ENCODE data around the gene MUC5B. TPM values are rescaled to one million over a fixed set of nuclear protein-coding genes. Genes with fewer than 3 reads are reported as not detected.

MUC5B gene
- total RNA-seq, 1 experiment from 2014 or later: 24.3 TPM

- no peak for DNase-seq
- Histone ChIP-seq H3K79me2 (ENCODE audit: low read length) (peaks cover 47% of the 10 kb centered on the region), H3K9ac (ENCODE audit: low read length) (peak overlapping the region; percentile 95), H3K36me3 (ENCODE audit: low read depth, low read length) (no peaks in the 10 kb centered on the region), H4K20me1 (ENCODE audit: low read length) (no peaks in the 10 kb centered on the region), H3K9me3 (ENCODE audit: low read length) (no peaks in the 10 kb centered on the region), H3K4me1 (ENCODE audit: insufficient read depth, low read length) (peaks cover 22% of the 10 kb centered on the region), H3K27ac (ENCODE audit: low read length) (peak overlapping the region; percentile 51; the same call in 1 of the 2 replicates), H3K4me3 (ENCODE audit: low read length) (peak overlapping the region; percentile 88), H3F3A (ENCODE audit: low read length, unreplicated experiment) (no peaks in the 10 kb centered on the region), H3K27me3 (ENCODE audit: low read length) (no peaks in the 10 kb centered on the region), H3K9me2 (replicated peaks; ENCODE audit: low read length) (no peaks in the 10 kb centered on the region), H3K4me2 (ENCODE audit: low read length) (peak overlapping the region; percentile 89), H2AFZ (ENCODE audit: low read length) (peak overlapping the region; percentile 94)
- no TSS peak for BruUV-seq (replicated peaks)
- TF ChIP-seq EZH2phosphoT487 (IDR thresholded peaks at IDR 0.05; ENCODE audit: borderline replicate concordance, low read length): no peak
- no peak for TF ChIP-seq EZH2 (IDR thresholded peaks at IDR 0.05; ENCODE audit: low read length, unreplicated experiment)
- no peak for TF ChIP-seq CTCF (conservative IDR thresholded peaks at IDR 0.05; ENCODE audit: low read depth, low read length)
- no peak for ATAC-seq
- intact Hi-C loops (cut with micrococcal nuclease): no loop called here
- CTCF ChIA-PET: no interaction called here
- POLR2A ChIA-PET (ENCODE audit: unreplicated experiment): no interaction called here
Observed at GRCh38 chr11:1310318-1310687, 87.4 kb downstream of the MUC5B start.

- Histone ChIP-seq H3K4me2 (ENCODE audit: low read length) (peak overlapping the region; percentile 89), H3K9ac (ENCODE audit: low read length) (peak overlapping the region; percentile 95), H3F3A (ENCODE audit: low read length, unreplicated experiment) (no peaks in the 10 kb centered on the region), H3K27me3 (ENCODE audit: low read length) (no peaks in the 10 kb centered on the region), H3K9me3 (ENCODE audit: low read length) (no peaks in the 10 kb centered on the region), H3K4me3 (ENCODE audit: low read length) (peak overlapping the region; percentile 88), H4K20me1 (ENCODE audit: low read length) (no peaks in the 10 kb centered on the region), H3K27ac (ENCODE audit: low read length) (no peak overlapping the region), H2AFZ (ENCODE audit: low read length) (peak overlapping the region; percentile 94; the same call in 1 of the 2 replicates), H3K79me2 (ENCODE audit: low read length) (peaks cover 41% of the 10 kb centered on the region), H3K4me1 (ENCODE audit: insufficient read depth, low read length) (peaks cover 22% of the 10 kb centered on the region), H3K9me2 (replicated peaks; ENCODE audit: low read length) (no peaks in the 10 kb centered on the region), H3K36me3 (ENCODE audit: low read depth, low read length) (no peaks in the 10 kb centered on the region)
- no TSS peak for BruUV-seq (replicated peaks)
- TF ChIP-seq CTCF (conservative IDR thresholded peaks at IDR 0.05; ENCODE audit: low read depth, low read length) (no peak), EZH2phosphoT487 (IDR thresholded peaks at IDR 0.05; ENCODE audit: borderline replicate concordance, low read length) (no peak), EZH2 (IDR thresholded peaks at IDR 0.05; ENCODE audit: low read length, unreplicated experiment) (no peak)
- DNase-seq (no peak), ATAC-seq (no peak)
- POLR2A ChIA-PET (ENCODE audit: unreplicated experiment): no interaction called here
- intact Hi-C loops (cut with micrococcal nuclease): no loop called here
- CTCF ChIA-PET: no interaction called here
Observed at GRCh38 chr11:1310772-1311468, 88.1 kb downstream of the MUC5B start.

Small RNA genes lying within 50 kb of the gene (microRNA-seq; reads per million reads assigned to microRNA genes)
- 10.0 reads per million, percentile 37 among the genes with 10 or more reads in this experiment for gene MIR6744 (ENCODE audit: unreplicated experiment)

Other genes starting within 250 kb of the MUC5B start
- 0.18 and 0.23 TPM in 2 replicates for gene MUC6, start 186.3 kb upstream of the MUC5B start, total RNA-seq (2014; rRNA removed)
- 0.26 and 0.40 TPM in 2 replicates for gene MUC2, start 148.2 kb upstream of the MUC5B start, total RNA-seq (2014; rRNA removed)
- gene MUC5AC, start 65.1 kb upstream of the MUC5B start, total RNA-seq (2014; rRNA removed): 0.11 and 0.35 TPM in 2 replicates
- gene TOLLIP, start 86.6 kb downstream of the MUC5B start, total RNA-seq (2014; rRNA removed): 36.1 and 43.2 TPM in 2 replicates
- gene BRSK2, start 166.9 kb downstream of the MUC5B start, total RNA-seq (2014; rRNA removed): 1.2 and 2.8 TPM in 2 replicates

Measured in PC-3 (cell line).